Activated naive CD8-positive, alpha-beta T cell treated with anti-CD3 and anti-CD28 coated beads, Interleukin-2, amount 10 ng/mL, durations not matched to agents 7 days and 5 days (primary cell): ENCODE data around the gene OR56A3. TPM values are rescaled to one million over a fixed set of nuclear protein-coding genes. Genes with fewer than 3 reads are reported as not detected.

Experiments used
- ATAC-seq: fragments of 150-1000 bp; cut with Tn5 transposase; one replicate; pipeline ENCODE4 v1.10.0; 2021; ENCODE audit warnings: low read depth, moderate library complexity
- POLR2A ChIA-PET: fragments of 350-600 bp; sonication (Branson Sonifier 250); formaldehyde crosslinking; loops from one replicate; lab custom pipeline; 2021; ENCODE audit warnings: antibody characterized with exemption; lab: Charles Lee
- DNase-seq: peaks from one replicate; pipeline ENCODE4 v3.0.0; 2021
- H3K27ac Mint-ChIP-seq: one replicate; pipeline ENCODE4 v1.8.0; 2022; ENCODE audit warnings: mild to moderate bottlenecking, mixed read lengths
- H3K27me3 Mint-ChIP-seq: one replicate; pipeline ENCODE4 v1.8.0; 2022; ENCODE audit warnings: mild to moderate bottlenecking, moderate library complexity, mixed read lengths
- H3K36me3 Mint-ChIP-seq: one replicate; pipeline ENCODE4 v1.8.0; 2021; ENCODE audit warnings: mild to moderate bottlenecking, mixed read lengths
- H3K4me1 Mint-ChIP-seq: one replicate; pipeline ENCODE4 v1.8.0; 2021; ENCODE audit warnings: mixed read lengths
- H3K4me3 Mint-ChIP-seq: one replicate; pipeline ENCODE4 v1.8.0; 2022; ENCODE audit warnings: mild to moderate bottlenecking, moderate library complexity, mixed read lengths
- H3K9me3 Mint-ChIP-seq: one replicate; pipeline ENCODE4 v1.8.0; 2021; ENCODE audit warnings: mixed read lengths
- total RNA-seq, 2 experiments: library from RNA; stranded (reverse); gene quantifications; one replicate each; pipeline ENCODE4 v1.2.3, GENCODE V29; 2021

Gene OR56A3, protein sequence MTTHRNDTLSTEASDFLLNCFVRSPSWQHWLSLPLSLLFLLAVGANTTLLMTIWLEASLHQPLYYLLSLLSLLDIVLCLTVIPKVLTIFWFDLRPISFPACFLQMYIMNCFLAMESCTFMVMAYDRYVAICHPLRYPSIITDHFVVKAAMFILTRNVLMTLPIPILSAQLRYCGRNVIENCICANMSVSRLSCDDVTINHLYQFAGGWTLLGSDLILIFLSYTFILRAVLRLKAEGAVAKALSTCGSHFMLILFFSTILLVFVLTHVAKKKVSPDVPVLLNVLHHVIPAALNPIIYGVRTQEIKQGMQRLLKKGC
- not detected for total RNA-seq

DNA sequence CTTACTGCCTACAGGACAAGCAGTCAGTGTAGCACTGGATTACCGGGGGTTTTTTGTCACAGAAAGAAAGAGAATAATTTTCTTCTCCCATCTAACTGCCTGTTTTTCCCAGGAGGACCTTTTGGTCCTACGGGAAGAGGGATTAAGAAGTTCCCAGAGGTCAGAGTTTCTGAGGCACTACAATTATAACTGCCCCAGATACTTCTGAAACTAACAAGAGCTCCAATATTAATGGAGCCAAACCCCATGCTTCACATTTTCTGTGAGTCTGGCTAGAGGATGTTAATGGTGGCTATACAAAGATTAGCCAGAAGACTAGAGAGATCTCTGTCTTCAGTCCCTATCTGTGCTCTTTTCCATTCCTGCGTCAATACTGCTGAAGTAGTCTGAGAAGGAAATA lies at the start of gene OR56A3:
OR56A3 (plus strand) TSS at position 301 of the 400 bp plus-strand sequence. CDS start 5,096 bp downstream, outside the sequence.
- POLR2A ChIA-PET, result no interaction called here
- no peaks in the 10 kb centered on the region for H3K36me3 Mint-ChIP-seq
- no peak within 1 kb of the TSS for H3K27ac Mint-ChIP-seq

DNA sequence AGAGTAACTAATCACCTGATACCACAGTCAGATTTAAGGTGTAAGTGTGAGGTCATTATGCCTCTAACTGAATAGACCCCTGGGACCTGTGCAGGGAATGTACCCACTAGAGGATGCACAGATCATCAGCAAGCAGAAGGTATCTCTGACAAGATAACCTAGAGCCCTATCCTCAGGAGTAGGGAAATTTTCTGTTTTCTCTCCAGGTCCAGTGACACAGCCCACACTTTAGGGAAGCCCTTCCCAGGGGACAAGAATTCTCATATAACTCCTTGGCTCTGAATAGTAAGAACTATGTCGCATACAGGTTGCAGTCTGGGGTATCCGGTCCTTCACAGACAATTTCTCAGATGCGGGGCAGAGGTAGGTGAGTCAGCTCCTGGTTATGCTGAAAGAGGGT lies 49.1 kb upstream of the OR56A3 start, which contains the start of gene OR52E5:
OR52E5 (plus strand) TSS at position 301 of the 400 bp plus-strand sequence. CDS start 7,569 bp downstream, outside the sequence.
- H3K4me3 Mint-ChIP-seq, result no peak within 1 kb of the TSS
- H3K27ac Mint-ChIP-seq, result no peak within 1 kb of the TSS
- no peak for DNase-seq
- no peaks in the 10 kb centered on the region for H3K4me1 Mint-ChIP-seq
- peaks cover 2% of the 10 kb centered on the region for H3K27me3 Mint-ChIP-seq
- H3K9me3 Mint-ChIP-seq, result no peaks in the 10 kb centered on the region
- H3K36me3 Mint-ChIP-seq, result no peaks in the 10 kb centered on the region
- POLR2A ChIA-PET, result no interaction called here
- ATAC-seq, result no peak

More for the DNA sequence above, at the start of gene OR56A3:
- ATAC-seq, result no peak
- no peak for DNase-seq
- Mint-ChIP-seq H3K9me3 (peaks cover 4% of the 10 kb centered on the region), H3K4me1 (no peaks in the 10 kb centered on the region), H3K4me3 (no peak within 1 kb of the TSS), H3K27me3 (peaks cover 8% of the 10 kb centered on the region)

DNA sequence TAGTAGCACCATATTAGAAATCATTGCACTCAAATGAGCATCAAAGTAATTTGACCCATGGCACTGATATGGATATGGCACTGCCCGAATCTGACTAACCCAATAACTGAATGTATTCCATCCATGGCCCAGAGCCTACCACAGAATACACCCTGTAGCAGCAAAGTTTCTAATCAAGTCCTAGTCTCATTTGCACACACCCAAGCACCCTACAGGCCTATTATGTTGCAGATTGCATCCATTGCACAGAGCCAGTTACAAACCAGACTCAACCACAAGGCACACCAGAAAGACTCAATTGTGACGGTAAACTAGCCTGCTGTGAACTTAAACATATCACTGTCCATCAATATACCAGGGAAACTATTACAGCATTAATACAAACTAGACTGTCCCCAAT lies 42.5 kb upstream of the OR56A3 start:
- H3K27ac Mint-ChIP-seq, result no peak overlapping the region
- H3K4me1 Mint-ChIP-seq, result no peaks in the 10 kb centered on the region
- H3K27me3 Mint-ChIP-seq, result peaks cover 5% of the 10 kb centered on the region
- POLR2A ChIA-PET, result no interaction called here
- ATAC-seq, result no peak
- no peak for DNase-seq
- H3K36me3 Mint-ChIP-seq, result no peaks in the 10 kb centered on the region
- H3K9me3 Mint-ChIP-seq, result no peaks in the 10 kb centered on the region
- no peak overlapping the region for H3K4me3 Mint-ChIP-seq

DNA sequence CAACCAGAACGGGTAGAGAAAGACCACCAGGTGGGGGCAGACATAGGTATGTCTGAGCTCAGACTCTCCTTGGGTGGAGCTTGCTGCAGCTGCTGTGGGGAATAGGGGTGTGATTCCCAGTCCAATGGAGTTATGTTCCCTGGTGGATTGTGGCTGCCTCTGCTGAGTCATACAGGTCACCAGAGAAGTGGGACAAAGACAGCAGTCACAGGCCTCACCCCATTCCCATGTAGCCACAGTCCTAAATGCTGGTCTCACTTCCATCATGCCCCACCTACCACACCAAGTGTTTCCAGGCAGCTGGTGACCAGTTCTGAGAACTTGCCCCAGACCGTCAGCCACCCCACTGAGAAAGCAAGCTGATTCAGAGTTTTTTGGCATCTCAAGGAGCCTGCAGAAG lies 31.5 kb upstream of the OR56A3 start:
- H3K27ac Mint-ChIP-seq, result no peak overlapping the region

DNA sequence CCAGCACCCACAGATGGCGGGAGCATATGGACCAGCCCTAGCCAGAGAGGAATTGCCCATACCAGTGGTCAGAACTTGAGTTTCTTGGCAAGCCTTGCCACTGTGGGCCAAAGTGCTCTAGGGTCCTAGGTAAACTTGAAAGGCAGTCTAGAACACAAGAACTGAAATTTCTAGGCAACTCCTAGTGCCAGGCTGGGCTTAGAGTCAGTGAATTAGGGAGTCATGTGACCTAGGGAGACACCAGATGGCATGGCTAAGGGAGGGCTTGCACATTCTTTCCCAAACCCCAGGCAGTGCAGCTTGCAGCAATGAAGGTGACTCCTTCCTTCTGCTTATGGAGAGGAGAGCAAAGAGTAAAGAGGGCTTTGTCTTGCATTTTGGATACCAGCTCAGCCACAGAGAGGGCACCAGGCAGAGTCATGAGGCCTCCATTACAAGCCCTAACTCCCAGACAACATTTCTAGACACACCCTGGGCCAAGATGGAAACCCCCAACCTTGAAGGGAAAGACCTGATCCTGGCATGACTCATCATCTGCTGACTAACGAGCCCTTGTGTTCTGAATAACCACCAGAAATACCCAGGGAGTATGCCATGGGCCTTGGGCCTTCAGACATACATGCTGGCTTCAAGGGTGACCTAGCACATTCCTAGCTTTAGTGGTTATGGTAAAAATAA lies 19.2 kb upstream of the OR56A3 start:
- DNase-seq (no peak), ATAC-seq (no peak)
- H3K27me3 Mint-ChIP-seq, result no peaks in the 10 kb centered on the region
- POLR2A ChIA-PET, result no interaction called here
- peaks cover 6% of the 10 kb centered on the region for H3K9me3 Mint-ChIP-seq
- H3K4me3 Mint-ChIP-seq, result no peak overlapping the region
- no peaks in the 10 kb centered on the region for H3K4me1 Mint-ChIP-seq
- H3K27ac Mint-ChIP-seq, result no peak overlapping the region
- H3K36me3 Mint-ChIP-seq, result no peaks in the 10 kb centered on the region

More for the DNA sequence above, 31.5 kb upstream of the OR56A3 start:
- peaks cover 5% of the 10 kb centered on the region for H3K27me3 Mint-ChIP-seq
- H3K4me3 Mint-ChIP-seq, result no peak overlapping the region
- no peaks in the 10 kb centered on the region for H3K4me1 Mint-ChIP-seq
- POLR2A ChIA-PET, result no interaction called here
- no peak for ATAC-seq
- DNase-seq, result no peak
- peaks cover 2% of the 10 kb centered on the region for H3K9me3 Mint-ChIP-seq
- H3K36me3 Mint-ChIP-seq, result no peaks in the 10 kb centered on the region

DNA sequence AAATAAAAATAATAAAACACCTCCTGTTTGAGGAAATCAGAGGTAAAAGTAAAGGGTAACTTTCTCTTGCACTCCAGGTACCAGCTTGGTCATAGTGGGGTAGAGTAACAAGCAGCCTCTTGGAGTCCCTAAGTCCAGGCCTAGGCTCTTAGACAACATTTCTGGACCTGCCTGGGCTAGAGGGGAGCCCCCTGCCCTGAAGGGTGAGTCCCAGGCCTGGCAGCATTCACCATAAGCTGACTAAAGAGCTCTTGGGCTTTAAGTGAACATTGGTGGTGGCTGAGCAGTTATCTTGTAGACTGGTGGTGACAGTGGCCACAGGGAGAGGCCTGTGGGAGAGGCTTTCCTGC lies 18.6 kb upstream of the OR56A3 start:
- H3K27me3 Mint-ChIP-seq, result no peaks in the 10 kb centered on the region
- POLR2A ChIA-PET, result no interaction called here
- DNase-seq, result no peak
- H3K9me3 Mint-ChIP-seq, result peaks cover 7% of the 10 kb centered on the region
- no peaks in the 10 kb centered on the region for H3K4me1 Mint-ChIP-seq
- no peak overlapping the region for H3K4me3 Mint-ChIP-seq
- H3K27ac Mint-ChIP-seq, result no peak overlapping the region
- ATAC-seq, result no peak
- no peaks in the 10 kb centered on the region for H3K36me3 Mint-ChIP-seq

DNA sequence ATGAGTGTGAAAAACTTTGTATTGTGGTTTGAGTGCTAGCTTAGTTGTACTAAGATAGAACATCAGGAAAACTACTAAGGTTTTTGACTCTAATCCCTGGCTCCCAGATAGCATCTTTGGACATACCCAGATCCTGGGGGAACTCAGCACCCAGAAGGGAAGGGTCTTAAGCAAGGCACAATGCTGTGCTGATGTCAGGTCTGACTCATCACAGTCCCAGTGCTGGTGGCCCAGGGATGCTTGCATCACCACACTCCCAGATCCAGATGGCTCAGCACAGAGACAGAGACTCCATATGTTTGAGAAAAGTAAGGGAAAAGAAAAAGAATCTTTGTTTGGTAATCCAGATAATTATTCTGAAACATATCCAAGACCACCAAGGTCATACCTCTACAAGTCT lies 18.3 kb upstream of the OR56A3 start:
- ATAC-seq (no peak), DNase-seq (no peak)
- Mint-ChIP-seq H3K9me3 (peaks cover 8% of the 10 kb centered on the region), H3K27ac (no peak overlapping the region), H3K4me1 (no peaks in the 10 kb centered on the region), H3K36me3 (no peaks in the 10 kb centered on the region), H3K27me3 (no peaks in the 10 kb centered on the region), H3K4me3 (no peak overlapping the region)
- POLR2A ChIA-PET, result no interaction called here

DNA sequence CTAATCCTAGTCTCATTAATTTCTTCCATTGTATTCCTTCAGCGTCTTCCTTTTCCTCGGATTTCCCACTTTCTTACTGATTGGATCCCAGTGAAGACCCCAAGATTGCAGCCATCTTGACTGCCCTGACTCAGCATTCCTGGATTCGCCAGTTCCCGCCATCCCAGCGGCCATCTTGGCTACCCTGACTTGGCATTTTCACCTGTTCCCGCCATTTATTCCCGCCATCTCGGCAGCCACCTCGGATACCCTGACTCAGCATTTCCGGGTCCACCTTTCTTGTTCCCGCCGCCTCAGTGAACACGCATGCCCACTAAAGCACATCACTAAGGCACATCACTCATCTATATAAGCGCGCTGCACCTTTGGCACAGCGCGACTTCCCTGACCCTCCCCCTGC lies 13.8 kb upstream of the OR56A3 start:
- Mint-ChIP-seq H3K4me3 (no peak overlapping the region), H3K4me1 (no peaks in the 10 kb centered on the region), H3K36me3 (no peaks in the 10 kb centered on the region), H3K9me3 (peaks cover 9% of the 10 kb centered on the region), H3K27me3 (no peaks in the 10 kb centered on the region), H3K27ac (no peak overlapping the region)
- POLR2A ChIA-PET, result no interaction called here
- no peak for DNase-seq
- no peak for ATAC-seq

DNA sequence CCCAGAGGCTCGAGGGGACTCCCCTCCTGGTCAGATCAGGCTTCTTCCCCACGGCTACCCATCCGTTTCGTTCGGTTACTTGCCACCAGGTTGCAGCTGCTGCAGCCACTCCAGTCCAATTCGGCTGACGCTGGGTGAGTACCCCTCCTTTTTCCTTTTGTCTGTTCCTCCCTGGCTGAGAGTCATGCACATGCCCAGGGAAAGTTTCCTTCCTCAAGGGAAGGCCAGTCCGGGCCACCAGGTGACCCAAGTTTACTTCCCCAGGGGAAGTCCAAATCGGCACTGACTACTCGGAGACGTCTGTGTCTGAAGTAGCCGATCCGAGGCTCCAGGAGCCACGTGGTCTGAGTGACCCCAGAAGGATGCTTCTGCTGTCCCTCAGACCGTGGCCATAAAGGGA lies 13.2 kb upstream of the OR56A3 start:
- H3K4me1 Mint-ChIP-seq, result no peaks in the 10 kb centered on the region
- H3K36me3 Mint-ChIP-seq, result no peaks in the 10 kb centered on the region
- peaks cover 8% of the 10 kb centered on the region for H3K9me3 Mint-ChIP-seq
- DNase-seq (no peak), ATAC-seq (no peak)
- no peak overlapping the region for H3K4me3 Mint-ChIP-seq
- no peak overlapping the region for H3K27ac Mint-ChIP-seq
- POLR2A ChIA-PET, result no interaction called here
- H3K27me3 Mint-ChIP-seq, result no peaks in the 10 kb centered on the region

DNA sequence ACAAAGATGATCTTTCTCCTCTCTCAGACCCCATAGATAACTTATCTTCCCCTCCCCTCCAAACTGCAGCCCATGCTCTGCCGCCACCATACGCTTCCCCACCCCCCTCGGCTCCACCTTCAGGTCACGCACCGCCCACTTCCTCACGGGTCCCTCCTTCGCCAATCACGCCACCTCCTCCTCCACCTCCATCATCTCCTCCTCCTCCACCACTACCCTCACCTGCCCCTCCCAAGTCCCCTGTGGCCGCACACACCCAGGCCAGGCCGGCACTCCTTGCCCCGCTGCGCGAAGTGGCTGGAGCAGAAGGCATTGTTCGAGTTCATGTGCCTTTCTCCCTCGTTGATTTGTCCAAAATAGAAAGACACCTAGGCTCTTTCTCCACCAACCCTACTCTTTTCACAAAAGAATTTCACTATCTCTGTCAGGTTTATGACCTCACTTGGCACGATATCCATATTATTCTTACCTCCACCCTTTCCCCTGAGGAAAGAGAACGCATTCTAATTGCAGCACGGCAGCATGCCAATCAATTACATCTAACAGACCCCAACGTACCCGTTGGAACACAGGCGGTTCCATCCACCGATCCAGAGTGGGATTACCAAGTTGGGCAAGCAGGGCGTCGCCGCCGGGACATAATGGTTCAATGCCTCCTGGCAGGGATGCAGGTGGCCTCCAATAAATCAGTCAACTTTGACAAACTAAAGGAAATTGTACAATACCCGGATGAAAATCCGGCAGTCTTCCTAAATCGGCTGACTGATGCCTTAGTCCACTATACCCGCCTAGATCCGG lies 12.3 kb upstream of the OR56A3 start:
- Mint-ChIP-seq H3K27ac (no peak overlapping the region), H3K9me3 (peaks cover 7% of the 10 kb centered on the region), H3K36me3 (no peaks in the 10 kb centered on the region), H3K4me1 (no peaks in the 10 kb centered on the region), H3K27me3 (no peaks in the 10 kb centered on the region), H3K4me3 (no peak overlapping the region)
- ATAC-seq (no peak), DNase-seq (no peak)
- POLR2A ChIA-PET, result no interaction called here

DNA sequence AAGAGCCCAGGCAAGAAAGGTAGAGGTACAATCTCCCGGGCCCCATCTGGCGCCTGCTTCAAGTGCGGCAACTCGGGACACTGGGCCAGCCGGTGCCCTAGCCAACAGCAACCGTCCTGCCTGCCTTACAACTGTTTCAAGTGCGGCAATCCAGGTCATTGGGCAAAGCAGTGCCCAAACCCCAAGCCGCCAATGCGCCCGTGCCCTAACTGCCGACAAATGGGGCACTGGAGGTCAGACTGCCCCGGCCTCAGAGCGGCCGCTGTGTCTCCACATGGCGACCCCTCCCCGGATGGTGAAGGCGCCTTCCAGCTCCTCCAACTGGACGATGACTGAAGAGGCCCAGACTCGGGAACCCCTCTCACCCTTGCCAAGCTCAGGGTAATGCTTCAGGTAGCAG lies 11.4 kb upstream of the OR56A3 start:
- ATAC-seq (no peak), DNase-seq (no peak)
- no peak overlapping the region for H3K27ac Mint-ChIP-seq

DNA sequence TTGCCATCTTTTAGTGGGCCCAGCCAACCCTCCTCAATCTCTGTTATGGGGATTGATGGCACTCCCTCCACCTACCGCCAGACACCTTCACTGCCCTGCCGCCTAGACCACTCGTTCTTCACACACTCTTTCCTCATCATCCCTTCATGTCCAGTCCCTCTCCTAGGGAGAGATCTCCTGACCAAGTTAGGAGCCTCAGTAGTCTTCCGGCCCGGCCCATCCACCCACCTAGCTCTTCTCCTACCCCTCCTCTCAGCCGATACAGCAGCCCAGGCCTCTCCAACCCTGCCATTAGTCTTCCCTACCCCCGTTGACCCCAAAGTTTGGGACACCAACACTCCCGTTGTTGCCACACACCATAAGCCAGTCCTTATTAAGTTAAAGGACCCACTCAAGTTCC lies 11.0 kb upstream of the OR56A3 start:
- ATAC-seq (no peak), DNase-seq (no peak)
- no peak overlapping the region for H3K4me3 Mint-ChIP-seq
- H3K36me3 Mint-ChIP-seq, result no peaks in the 10 kb centered on the region
- POLR2A ChIA-PET, result no interaction called here
- H3K27ac Mint-ChIP-seq, result no peak overlapping the region
- H3K4me1 Mint-ChIP-seq, result no peaks in the 10 kb centered on the region
- no peaks in the 10 kb centered on the region for H3K27me3 Mint-ChIP-seq
- H3K9me3 Mint-ChIP-seq, result peaks cover 7% of the 10 kb centered on the region

More for the DNA sequence above, 11.4 kb upstream of the OR56A3 start:
- H3K36me3 Mint-ChIP-seq, result no peaks in the 10 kb centered on the region
- H3K4me3 Mint-ChIP-seq, result no peak overlapping the region
- peaks cover 7% of the 10 kb centered on the region for H3K9me3 Mint-ChIP-seq
- POLR2A ChIA-PET, result no interaction called here
- no peaks in the 10 kb centered on the region for H3K27me3 Mint-ChIP-seq
- H3K4me1 Mint-ChIP-seq, result no peaks in the 10 kb centered on the region

DNA sequence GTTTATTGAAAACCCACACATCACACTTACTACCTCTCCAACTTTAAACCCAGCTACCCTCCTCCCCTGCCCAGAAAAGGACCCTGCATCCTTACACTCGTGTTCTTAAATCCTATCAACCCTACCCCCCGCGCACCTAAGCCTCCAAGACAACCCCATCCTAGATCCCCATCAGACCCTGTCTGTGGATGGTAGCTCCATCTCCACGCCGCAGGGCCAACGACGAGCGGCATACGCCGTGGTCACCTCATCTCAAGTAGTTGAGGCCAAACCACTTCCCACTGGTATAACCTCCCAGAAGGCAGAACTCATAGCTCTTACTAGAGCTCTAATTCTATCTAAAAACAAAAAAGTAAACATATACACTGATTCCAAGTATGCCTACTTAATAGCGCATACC lies 9.4 kb upstream of the OR56A3 start:
- Mint-ChIP-seq H3K36me3 (no peaks in the 10 kb centered on the region), H3K9me3 (peaks cover 11% of the 10 kb centered on the region), H3K4me3 (no peak overlapping the region), H3K27ac (no peak overlapping the region), H3K27me3 (no peaks in the 10 kb centered on the region), H3K4me1 (no peaks in the 10 kb centered on the region)
- POLR2A ChIA-PET, result no interaction called here
- ATAC-seq (no peak), DNase-seq (no peak)
